Measurements from ENCODE around the gene ST3GAL5.

DNA sequence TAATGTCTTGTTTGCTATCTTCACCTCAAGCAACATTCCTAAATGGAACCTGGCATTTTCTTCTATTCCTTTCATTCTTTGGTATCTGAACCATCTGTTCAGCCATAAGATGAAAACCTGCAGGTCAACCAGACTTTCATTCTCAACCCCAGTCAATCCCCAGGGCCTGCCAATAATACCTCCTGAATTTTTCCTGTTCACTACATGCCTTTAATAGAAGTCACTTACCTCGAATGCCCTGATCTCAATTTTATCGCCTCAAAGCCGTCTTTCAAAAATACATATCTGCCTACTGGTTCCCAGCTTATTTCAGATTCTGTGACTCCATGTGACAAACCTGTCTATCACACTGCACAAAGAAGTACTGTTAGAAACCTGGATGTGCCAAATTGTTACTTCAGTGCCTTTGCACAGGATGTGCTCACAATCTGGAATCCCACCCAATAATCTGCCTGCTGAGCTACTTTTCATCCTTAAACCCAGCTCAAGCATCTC lies 22.6 kb downstream of the ST3GAL5 start:
- no peak for TF ChIP-seq POLR2A (IDR thresholded peaks at IDR 0.05)
- TF ChIP-seq, protein P1, sequence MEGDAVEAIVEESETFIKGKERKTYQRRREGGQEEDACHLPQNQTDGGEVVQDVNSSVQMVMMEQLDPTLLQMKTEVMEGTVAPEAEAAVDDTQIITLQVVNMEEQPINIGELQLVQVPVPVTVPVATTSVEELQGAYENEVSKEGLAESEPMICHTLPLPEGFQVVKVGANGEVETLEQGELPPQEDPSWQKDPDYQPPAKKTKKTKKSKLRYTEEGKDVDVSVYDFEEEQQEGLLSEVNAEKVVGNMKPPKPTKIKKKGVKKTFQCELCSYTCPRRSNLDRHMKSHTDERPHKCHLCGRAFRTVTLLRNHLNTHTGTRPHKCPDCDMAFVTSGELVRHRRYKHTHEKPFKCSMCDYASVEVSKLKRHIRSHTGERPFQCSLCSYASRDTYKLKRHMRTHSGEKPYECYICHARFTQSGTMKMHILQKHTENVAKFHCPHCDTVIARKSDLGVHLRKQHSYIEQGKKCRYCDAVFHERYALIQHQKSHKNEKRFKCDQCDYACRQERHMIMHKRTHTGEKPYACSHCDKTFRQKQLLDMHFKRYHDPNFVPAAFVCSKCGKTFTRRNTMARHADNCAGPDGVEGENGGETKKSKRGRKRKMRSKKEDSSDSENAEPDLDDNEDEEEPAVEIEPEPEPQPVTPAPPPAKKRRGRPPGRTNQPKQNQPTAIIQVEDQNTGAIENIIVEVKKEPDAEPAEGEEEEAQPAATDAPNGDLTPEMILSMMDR (IDR thresholded peaks at IDR 0.05 in 4 of 5, conservative IDR thresholded peaks at IDR 0.05 in 1 of 5) = no peak
